Measurements from ENCODE around the gene AOPEP.

DNA sequence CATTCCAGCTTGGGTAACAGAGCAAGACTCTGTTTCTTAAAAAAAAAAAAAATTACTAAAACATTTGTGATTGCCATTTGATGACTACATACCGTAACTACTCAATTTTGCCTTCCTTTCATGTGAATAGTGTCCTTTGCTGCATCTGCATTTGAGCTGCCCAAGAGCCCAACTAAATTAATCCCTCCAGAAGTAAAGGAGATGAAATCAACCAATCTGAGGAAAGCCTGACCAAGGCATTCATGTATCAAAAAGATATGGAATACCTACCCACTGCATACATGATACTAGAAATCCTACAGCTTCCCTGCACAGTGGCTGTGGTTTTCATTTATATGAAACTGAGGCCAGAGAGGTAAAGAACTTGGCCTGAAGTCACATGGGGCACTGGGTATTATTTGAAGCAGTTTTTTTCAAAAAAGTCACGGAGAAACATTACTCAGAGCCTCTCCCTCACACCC is 177.5 kb downstream of the AOPEP start:
- TF ChIP-seq POLR2A (IDR thresholded peaks at IDR 0.05; ENCODE audit: low read depth, low read length): no peak
- TF ChIP-seq, protein P1, sequence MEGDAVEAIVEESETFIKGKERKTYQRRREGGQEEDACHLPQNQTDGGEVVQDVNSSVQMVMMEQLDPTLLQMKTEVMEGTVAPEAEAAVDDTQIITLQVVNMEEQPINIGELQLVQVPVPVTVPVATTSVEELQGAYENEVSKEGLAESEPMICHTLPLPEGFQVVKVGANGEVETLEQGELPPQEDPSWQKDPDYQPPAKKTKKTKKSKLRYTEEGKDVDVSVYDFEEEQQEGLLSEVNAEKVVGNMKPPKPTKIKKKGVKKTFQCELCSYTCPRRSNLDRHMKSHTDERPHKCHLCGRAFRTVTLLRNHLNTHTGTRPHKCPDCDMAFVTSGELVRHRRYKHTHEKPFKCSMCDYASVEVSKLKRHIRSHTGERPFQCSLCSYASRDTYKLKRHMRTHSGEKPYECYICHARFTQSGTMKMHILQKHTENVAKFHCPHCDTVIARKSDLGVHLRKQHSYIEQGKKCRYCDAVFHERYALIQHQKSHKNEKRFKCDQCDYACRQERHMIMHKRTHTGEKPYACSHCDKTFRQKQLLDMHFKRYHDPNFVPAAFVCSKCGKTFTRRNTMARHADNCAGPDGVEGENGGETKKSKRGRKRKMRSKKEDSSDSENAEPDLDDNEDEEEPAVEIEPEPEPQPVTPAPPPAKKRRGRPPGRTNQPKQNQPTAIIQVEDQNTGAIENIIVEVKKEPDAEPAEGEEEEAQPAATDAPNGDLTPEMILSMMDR (IDR thresholded peaks at IDR 0.05; ENCODE audit: extremely low read depth in 1 of 2, insufficient read depth in 1 of 2, low read depth in 1 of 2, low read length in 2 of 2): no peak
- TF ChIP-seq, protein P2, sequence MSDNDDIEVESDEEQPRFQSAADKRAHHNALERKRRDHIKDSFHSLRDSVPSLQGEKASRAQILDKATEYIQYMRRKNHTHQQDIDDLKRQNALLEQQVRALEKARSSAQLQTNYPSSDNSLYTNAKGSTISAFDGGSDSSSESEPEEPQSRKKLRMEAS (IDR thresholded peaks at IDR 0.05; ENCODE audit: insufficient read depth, insufficient read length): no peak
- no peak for TF ChIP-seq POLR2AphosphoS5 (IDR thresholded peaks at IDR 0.05; ENCODE audit: insufficient read depth, low read depth, low read length)
- no peak for TF ChIP-seq EZH2 (IDR thresholded peaks at IDR 0.05; ENCODE audit: borderline replicate concordance, low read depth, low read length, severe bottlenecking)
- no peak for TF ChIP-seq MYC (IDR thresholded peaks at IDR 0.05; ENCODE audit: low read depth, low read length)
- no peak for TF ChIP-seq FOS (IDR thresholded peaks at IDR 0.05; ENCODE audit: borderline replicate concordance, insufficient read depth, low read length)

Measured in endothelial cell of umbilical vein (primary cell).